ENCODE measurements around the gene NRL.
A peak's percentile ranks its signal among the peaks of the same experiment; 100 is the strongest.

The NRL gene

GRCh38 chr14:24082411-24083080 lies 32.2 kb downstream of the NRL start:
- Histone ChIP-seq H3F3A (ENCODE audit: insufficient read depth, low read length) (no peaks in the 10 kb centered on the region), H3K79me2 (ENCODE audit: low read length) (no peaks in the 10 kb centered on the region), H3K27me3 (replicated peaks; ENCODE audit: insufficient read depth, low read length) (no peaks in the 10 kb centered on the region), H3K4me1 (ENCODE audit: low read length) (peaks cover 8% of the 10 kb centered on the region), H3K9me3 (replicated peaks; ENCODE audit: insufficient read depth, low read length) (no peaks in the 10 kb centered on the region), H3K27ac (ENCODE audit: low read length) (no peak overlapping the region), H3K4me2 (ENCODE audit: low read depth, low read length) (no peak overlapping the region), H3K36me3 (replicated peaks; ENCODE audit: insufficient read depth, low read length) (no peaks in the 10 kb centered on the region), H3K9ac (ENCODE audit: low read length) (no peak overlapping the region), H4K20me1 (ENCODE audit: insufficient read depth, low read length) (no peaks in the 10 kb centered on the region), H3K4me3 (ENCODE audit: low read length) (no peak overlapping the region), H3K9me2 (replicated peaks; ENCODE audit: insufficient read depth, low read length) (no peaks in the 10 kb centered on the region), H2AFZ (ENCODE audit: low read length) (no peak overlapping the region)
- TF ChIP-seq EZH2phosphoT487 (IDR thresholded peaks at IDR 0.05; ENCODE audit: low read length) (no peak), CTCF (IDR thresholded peaks at IDR 0.05; ENCODE audit: low read length) (no peak), EZH2 (optimal IDR thresholded peaks at IDR 0.05; ENCODE audit: low read depth, low read length) (no peak)
- no peak for DNase-seq

- Histone ChIP-seq H3K79me2 (ENCODE audit: low read length) (no peaks in the 10 kb centered on the region), H2AFZ (ENCODE audit: low read length) (0 out of 2 replicates have a peak overlapping the region, but pooled peaks have one; percentile 42), H3K27ac (ENCODE audit: low read length) (no peak overlapping the region), H3K9me3 (replicated peaks; ENCODE audit: insufficient read depth, low read length) (no peaks in the 10 kb centered on the region), H3K9me2 (replicated peaks; ENCODE audit: insufficient read depth, low read length) (no peaks in the 10 kb centered on the region), H3K36me3 (replicated peaks; ENCODE audit: insufficient read depth, low read length) (no peaks in the 10 kb centered on the region), H3K27me3 (replicated peaks; ENCODE audit: insufficient read depth, low read length) (no peaks in the 10 kb centered on the region), H3F3A (ENCODE audit: insufficient read depth, low read length) (no peaks in the 10 kb centered on the region), H3K4me3 (ENCODE audit: low read length) (peak overlapping the region; percentile 56; the same call in 1 of the 2 replicates), H3K4me2 (ENCODE audit: low read depth, low read length) (peak overlapping the region; percentile 45; the same call in 1 of the 2 replicates), H3K9ac (ENCODE audit: low read length) (peak overlapping the region; percentile 29; the same call in 1 of the 2 replicates), H3K4me1 (ENCODE audit: low read length) (peaks cover 8% of the 10 kb centered on the region), H4K20me1 (ENCODE audit: insufficient read depth, low read length) (no peaks in the 10 kb centered on the region)
- no peak for TF ChIP-seq EZH2 (optimal IDR thresholded peaks at IDR 0.05; ENCODE audit: low read depth, low read length)
- no peak for TF ChIP-seq EZH2phosphoT487 (IDR thresholded peaks at IDR 0.05; ENCODE audit: low read length)
- no peak for TF ChIP-seq CTCF (IDR thresholded peaks at IDR 0.05; ENCODE audit: low read length)
- no peak for DNase-seq
Measured at GRCh38 chr14:24081739-24082211, 33.0 kb downstream of the NRL start.

GRCh38 chr14:24080888-24081738 lies 33.6 kb downstream of the NRL start:
- Histone ChIP-seq H3K27ac (ENCODE audit: low read length) (no peak overlapping the region), H3K9me2 (replicated peaks; ENCODE audit: insufficient read depth, low read length) (no peaks in the 10 kb centered on the region), H3K36me3 (replicated peaks; ENCODE audit: insufficient read depth, low read length) (no peaks in the 10 kb centered on the region), H3K4me2 (ENCODE audit: low read depth, low read length) (peak overlapping the region; percentile 77; the same call in 1 of the 2 replicates), H3K4me3 (ENCODE audit: low read length) (peak overlapping the region; percentile 56), H3K9me3 (replicated peaks; ENCODE audit: insufficient read depth, low read length) (no peaks in the 10 kb centered on the region), H4K20me1 (ENCODE audit: insufficient read depth, low read length) (no peaks in the 10 kb centered on the region), H3K79me2 (ENCODE audit: low read length) (no peaks in the 10 kb centered on the region), H3K27me3 (replicated peaks; ENCODE audit: insufficient read depth, low read length) (no peaks in the 10 kb centered on the region), H3K9ac (ENCODE audit: low read length) (peak overlapping the region; percentile 29; the same call in 1 of the 2 replicates), H2AFZ (ENCODE audit: low read length) (0 out of 2 replicates have a peak overlapping the region, but pooled peaks have one; percentile 35), H3F3A (ENCODE audit: insufficient read depth, low read length) (no peaks in the 10 kb centered on the region), H3K4me1 (ENCODE audit: low read length) (peaks cover 8% of the 10 kb centered on the region)
- peak; percentile 47 for DNase-seq
- no peak for TF ChIP-seq CTCF (IDR thresholded peaks at IDR 0.05; ENCODE audit: low read length)
- TF ChIP-seq EZH2phosphoT487 (IDR thresholded peaks at IDR 0.05; ENCODE audit: low read length) = no peak
- no peak for TF ChIP-seq EZH2 (optimal IDR thresholded peaks at IDR 0.05; ENCODE audit: low read depth, low read length)

All from MM.1S (cell line).